H1 (cell line): ENCODE data around the gene COL5A3. TPM values are rescaled to one million over a fixed set of nuclear protein-coding genes. Genes with fewer than 3 reads are reported as not detected.
A peak's percentile ranks its signal among the peaks of the same experiment; 100 is the strongest.

Experiments
- CTCF ChIA-PET: fragments of 300-600 bp; sonication (Branson Sonifier 250); formaldehyde crosslinking; loops from one replicate; lab custom pipeline; 2021; ENCODE audit not compliant: partially characterized antibody; lab: Charles Lee
- POLR2A ChIA-PET: fragments of 300-600 bp; sonication (Branson Sonifier 250); formaldehyde crosslinking; loops from one replicate; lab custom pipeline; 2021; ENCODE audit warnings: inconsistent platforms; ENCODE audit not compliant: partially characterized antibody; lab: Charles Lee
- DNase-seq, 2 experiments: peaks; one replicate each; pipeline versions ENCODE4 v3.0.0 to v3.0.0-alpha.2; 2010 to 2022; ENCODE audit warnings: low spot score in 2 of 2, low read depth in 1 of 2, mixed read lengths in 1 of 2
- FAIRE-seq: peaks from 2 replicates; lab custom pipeline; 2011; peaks lifted over from hg19 to GRCh38; lab: Jason Lieb, UNC
- H2AFZ ChIP-seq: 2 replicates; pipeline ENCODE4 v1.8.1; 2012; ENCODE audit warnings: low read length, inconsistent platforms
- H2AK5ac ChIP-seq: 2 replicates; pipeline ENCODE4 v1.6.1; 2013; ENCODE audit warnings: low read depth, low read length
- H2BK120ac ChIP-seq: replicated peaks from 2 replicates; pipeline ENCODE3; 2013; ENCODE audit warnings: low read depth, low read length, inconsistent platforms
- H2BK12ac ChIP-seq: 2 replicates; pipeline ENCODE4 v1.6.1; 2013; ENCODE audit warnings: low read depth, low read length
- H2BK15ac ChIP-seq: 2 replicates; pipeline ENCODE4 v1.6.1; 2013; ENCODE audit warnings: low read length
- H2BK20ac ChIP-seq: 2 replicates; pipeline ENCODE4 v1.6.1; 2013; ENCODE audit warnings: low read length
- H2BK5ac ChIP-seq: 2 replicates; pipeline ENCODE4 v1.6.1; 2013; ENCODE audit warnings: low read depth, low read length
- H3K14ac ChIP-seq: 2 replicates; pipeline ENCODE4 v1.6.1; 2013; ENCODE audit warnings: inconsistent platforms; ENCODE audit not compliant: insufficient read length
- H3K18ac ChIP-seq: 2 replicates; pipeline ENCODE4 v1.6.1; 2013; ENCODE audit warnings: low read length; ENCODE audit errors: extremely low read depth
- H3K23ac ChIP-seq: 2 replicates; pipeline ENCODE4 v1.6.1; 2013; ENCODE audit warnings: inconsistent platforms; ENCODE audit not compliant: insufficient read length
- H3K23me2 ChIP-seq: 2 replicates; pipeline ENCODE4 v1.6.1; 2013; ENCODE audit warnings: low read depth, low read length
- H3K27ac ChIP-seq: 2 replicates; pipeline ENCODE4 v1.6.1; 2011; ENCODE audit warnings: low read depth, low read length, inconsistent platforms
- H3K27me3 ChIP-seq, 4 experiments: replicated peaks in 1 of 4; 1 replicate in 1 of 4; 2 replicates in 3 of 4; pipeline versions ENCODE4 v1.6.1 to v1.8.1; 2011 to 2013; ENCODE audit warnings: low read length in 3 of 4, mild to moderate bottlenecking in 3 of 4, inconsistent platforms in 2 of 4, mixed read lengths in 2 of 4, moderate library complexity in 1 of 4; ENCODE audit not compliant: control insufficient read depth in 3 of 4, insufficient read depth in 3 of 4; ENCODE audit errors: extremely low read depth in 1 of 4
- H3K36me3 ChIP-seq, 4 experiments: 2 replicates each; pipeline versions ENCODE4 v1.6.1 to v1.8.1; 2011 to 2013; ENCODE audit warnings: mild to moderate bottlenecking in 4 of 4, low read length in 3 of 4, moderate library complexity in 2 of 4, control low read depth in 1 of 4, inconsistent platforms in 1 of 4; ENCODE audit not compliant: insufficient read depth in 4 of 4, control insufficient read depth in 2 of 4
- H3K4ac ChIP-seq: replicated peaks from 2 replicates; pipeline ENCODE3; 2013; ENCODE audit warnings: low read length, low read depth, mixed read lengths, inconsistent platforms; ENCODE audit not compliant: insufficient read length
- H3K4me1 ChIP-seq, 4 experiments: replicated peaks in 1 of 4; 1 replicate in 1 of 4; 2 replicates in 3 of 4; pipeline versions ENCODE4 v1.6.1 to v1.8.1; 2011 to 2013; ENCODE audit warnings: low read length in 3 of 4, inconsistent platforms in 2 of 4, mixed read lengths in 1 of 4; ENCODE audit not compliant: insufficient read depth in 4 of 4, control insufficient read depth in 3 of 4
- H3K4me2 ChIP-seq, 2 experiments: 2 replicates each; pipeline versions ENCODE4 v1.6.1 to v1.8.1; 2011 to 2013; ENCODE audit warnings: low read depth in 2 of 2, low read length in 2 of 2, control low read depth in 1 of 2, inconsistent platforms in 1 of 2, mild to moderate bottlenecking in 1 of 2; ENCODE audit not compliant: insufficient read depth in 1 of 2
- H3K4me3 ChIP-seq, 4 experiments: fragments of 200-600, 300-600 bp in 1 of 4; sonication (generic), shearing (Covaris generic), sonication (Bioruptor Twin) in 1 of 4; 2 replicates each; pipeline versions ENCODE4 v1.5.1 to v1.8.1; 2011 to 2016; ENCODE audit warnings: low read length in 4 of 4, low read depth in 3 of 4, control low read depth in 2 of 4, inconsistent platforms in 2 of 4, mild to moderate bottlenecking in 2 of 4, mixed read lengths in 1 of 4, moderate library complexity in 1 of 4; ENCODE audit not compliant: insufficient read depth in 2 of 4; ENCODE audit errors: extremely low read depth in 1 of 4
- H3K56ac ChIP-seq: replicated peaks from 2 replicates; pipeline ENCODE3; 2013; ENCODE audit warnings: low read depth, mild to moderate bottlenecking, mixed read lengths, low read length, inconsistent platforms; ENCODE audit not compliant: insufficient read length
- H3K79me1 ChIP-seq: 2 replicates; pipeline ENCODE4 v1.6.1; 2013; ENCODE audit warnings: low read depth, low read length, control low read depth
- H3K79me2 ChIP-seq, 2 experiments: 2 replicates each; pipeline versions ENCODE4 v1.6.1 to v1.8.1; 2012 to 2013; ENCODE audit warnings: low read length in 2 of 2, mild to moderate bottlenecking in 2 of 2, inconsistent platforms in 1 of 2; ENCODE audit not compliant: insufficient read depth in 2 of 2, control insufficient read depth in 1 of 2
- H3K9ac ChIP-seq, 4 experiments: replicated peaks in 1 of 4; 1 replicate in 1 of 4; 2 replicates in 3 of 4; pipeline versions ENCODE4 v1.6.1 to v1.8.1; 2011 to 2013; ENCODE audit warnings: low read depth in 3 of 4, low read length in 3 of 4, control low read depth in 2 of 4, mild to moderate bottlenecking in 2 of 4, moderate library complexity in 2 of 4, inconsistent platforms in 1 of 4; ENCODE audit errors: extremely low read depth in 1 of 4
- H3K9me3 ChIP-seq, 2 experiments: 2 replicates each; pipeline versions ENCODE4 v1.6.1 to v1.8.1; 2012 to 2013; ENCODE audit warnings: mild to moderate bottlenecking in 2 of 2, moderate library complexity in 2 of 2, control low read depth in 1 of 2, inconsistent platforms in 1 of 2, low read depth in 1 of 2, low read length in 1 of 2, mixed read lengths in 1 of 2; ENCODE audit not compliant: insufficient read depth in 2 of 2
- H4K20me1 ChIP-seq, 2 experiments: replicated peaks in 1 of 2; 2 replicates each; pipeline versions ENCODE3 to v1.8.1; 2011 to 2013; ENCODE audit warnings: inconsistent platforms in 2 of 2, low read length in 2 of 2, mild to moderate bottlenecking in 1 of 2; ENCODE audit not compliant: insufficient read depth in 2 of 2, control insufficient read depth in 1 of 2
- H4K5ac ChIP-seq: 2 replicates; pipeline ENCODE4 v1.6.1; 2013; ENCODE audit warnings: low read length, low read depth, mixed read lengths, inconsistent platforms; ENCODE audit not compliant: insufficient read length
- H4K8ac ChIP-seq: 2 replicates; pipeline ENCODE4 v1.8.0; 2013; ENCODE audit warnings: mild to moderate bottlenecking, moderate library complexity, low read length, inconsistent platforms; ENCODE audit not compliant: insufficient read depth; ENCODE audit errors: extremely low read depth
- H4K91ac ChIP-seq: replicated peaks from 2 replicates; pipeline ENCODE3; 2013; ENCODE audit warnings: low read length, mixed read lengths, inconsistent platforms; ENCODE audit not compliant: insufficient read length
- FOSL1 ChIP-seq: IDR thresholded peaks from 2 replicates; pipeline ENCODE4 v1.6.1; 2011; ENCODE audit warnings: mild to moderate bottlenecking, low read depth, low read length, moderate library complexity; ENCODE audit not compliant: insufficient read depth
- KDM1A ChIP-seq: fragments of 200-600, 300-600 bp; sonication (generic); IDR thresholded peaks from 2 replicates; pipeline ENCODE4 v1.7.1; 2016; ENCODE audit warnings: mild to moderate bottlenecking, low read length, borderline replicate concordance
- NRF1 ChIP-seq: IDR thresholded peaks from 2 replicates; pipeline ENCODE4 v1.6.1; 2011; ENCODE audit warnings: mild to moderate bottlenecking, low read depth, low read length, improper control_type of control experiment
- SP4 ChIP-seq: IDR thresholded peaks from 2 replicates; pipeline ENCODE4 v1.6.1; 2012; ENCODE audit warnings: low read length, inconsistent platforms
- ZNF274 ChIP-seq: IDR thresholded peaks from 2 replicates; pipeline ENCODE4 v1.7.0; 2012; ENCODE audit warnings: low read length, borderline replicate concordance; ENCODE audit errors: extremely low read depth
- WGBS, 2 experiments: shearing (Covaris generic) in 1 of 2; methylation state at CpG; one replicate each; pipeline versions ENCODE4 v1.1.6 to v1.1.7; 2013 to 2015; ENCODE audit warnings: low lambda C conversion rate in 2 of 2, mixed read lengths in 2 of 2, inconsistent platforms in 1 of 2, low coverage in 1 of 2, missing lambda C conversion rate in 1 of 2; ENCODE audit not compliant: insufficient replicate concordance in 2 of 2, insufficient coverage in 1 of 2, insufficient read length in 1 of 2; ENCODE audit errors: extremely low coverage in 1 of 2, missing lambda C conversion rate in 1 of 2; 5-methylcytosine and 5-hydroxymethylcytosine counted together
- polyA plus RNA-seq, 7 experiments: library from polyadenylated mRNA; depleted of rRNA in 3 of 7; stranded (reverse) in 5 of 7; unstranded in 2 of 7; fragments of >200 nt in 5 of 7; fragments of 200-250 nt in 2 of 7; gene quantifications; 1 replicate in 5 of 7; 2 replicates in 1 of 7; 4 replicates in 1 of 7; pipeline versions ENCODE4 v1.2.1 to v1.2.3, GENCODE V29; 2011 to 2013; ENCODE audit warnings: missing spikeins in 2 of 7, mixed read lengths in 2 of 7
- total RNA-seq: library from RNA; stranded (reverse); fragmentation: NEBNext Ultra II Directional; extraction: Animal tissue kit (Norgen Biotek cat#: 25700); gene quantifications from 2 replicates; pipeline ENCODE4 v1.2.1, GENCODE V29; 2021

The COL5A3 gene
- total and polyA plus RNA-seq, 2 of the 8 experiments (the other 6 are each of a cell fraction or from before 2014, with no cell fraction given), result 0.67 to 0.74 TPM

GRCh38 chr19:10049626-10050025 is 39.3 kb upstream of the COL5A3 start:
- H3K4me1 ChIP-seq, result no peaks in the 10 kb centered on the region
- H2BK20ac ChIP-seq, result no peak overlapping the region
- H3K4ac ChIP-seq, result no peak overlapping the region
- no peak overlapping the region for H3K23ac ChIP-seq
- H3K4me3 ChIP-seq, result no peak overlapping the region
- 0 out of 2 replicates have a peak overlapping the region, but pooled peaks have one; percentile 51 for H4K8ac ChIP-seq
- no peak overlapping the region for H2BK5ac ChIP-seq
- no peaks in the 10 kb centered on the region for H3K27me3 ChIP-seq
- H2AFZ ChIP-seq, result no peak overlapping the region
- no peak overlapping the region for H3K4me2 ChIP-seq
- H3K23me2 ChIP-seq, result no peaks in the 10 kb centered on the region
- H4K20me1 ChIP-seq, result no peaks in the 10 kb centered on the region
- H3K79me2 ChIP-seq, result no peaks in the 10 kb centered on the region
- H3K36me3 ChIP-seq, result no peaks in the 10 kb centered on the region
- H3K56ac ChIP-seq, result no peak overlapping the region
- 32% methylated on average over 2 of the region's 2 CpGs; no CpG with 5 or more reads in 1 of the 2 experiments for WGBS, 2 experiments
- DNase-seq (no peak), FAIRE-seq (no peak)
- no peak overlapping the region for H4K5ac ChIP-seq
- no peak overlapping the region for H3K9ac ChIP-seq
- TF ChIP-seq ZNF274 (no peak), FOSL1 (no peak), SP4 (no peak), NRF1 (no peak), KDM1A (no peak)
- H3K14ac ChIP-seq, result no peak overlapping the region
- CTCF ChIA-PET, result no interaction called here
- no peaks in the 10 kb centered on the region for H3K79me1 ChIP-seq
- H3K18ac ChIP-seq, result no peak overlapping the region
- 0 out of 2 replicates have a peak overlapping the region, but pooled peaks have one; percentile 13 for H2AK5ac ChIP-seq
- no peak overlapping the region for H3K27ac ChIP-seq
- POLR2A ChIA-PET, result no interaction called here
- no peak overlapping the region for H2BK12ac ChIP-seq
- no peak overlapping the region for H2BK15ac ChIP-seq
- peaks cover 12 to 24% of the 10 kb centered on the region in 2 experiments for H3K9me3 ChIP-seq
- no peak overlapping the region for H4K91ac ChIP-seq
- H2BK120ac ChIP-seq, result no peak overlapping the region
